GM12892 (cell line): ENCODE measurements around the gene ZNF654.
"Not testable (repeated sequence)": the region's sequence is repeated elsewhere in the genome, so short reads cannot be mapped to it uniquely, and the experiment has no call there.

Experiments used
- DNase-seq: peaks from one replicate; pipeline ENCODE4 v3.0.0; 2011; ENCODE audit not compliant: insufficient read length
- FAIRE-seq: peaks from 2 replicates; lab custom pipeline; 2011; peaks lifted over from hg19 to GRCh38; lab: Jason Lieb, UNC
- POLR2A ChIP-seq: IDR thresholded peaks from 2 replicates; pipeline ENCODE4 v1.6.1; 2011; ENCODE audit warnings: low read depth, low read length, control low read depth
- POLR2AphosphoS5 ChIP-seq: IDR thresholded peaks from 2 replicates; pipeline ENCODE4 v1.6.1; 2011; ENCODE audit warnings: low read depth, low read length, control low read depth
- TAF1 ChIP-seq: IDR thresholded peaks from 2 replicates; pipeline ENCODE4 v1.6.1; 2011; ENCODE audit warnings: low read depth, mild to moderate bottlenecking, control low read depth, low read length, borderline replicate concordance

ZNF654 gene

DNA sequence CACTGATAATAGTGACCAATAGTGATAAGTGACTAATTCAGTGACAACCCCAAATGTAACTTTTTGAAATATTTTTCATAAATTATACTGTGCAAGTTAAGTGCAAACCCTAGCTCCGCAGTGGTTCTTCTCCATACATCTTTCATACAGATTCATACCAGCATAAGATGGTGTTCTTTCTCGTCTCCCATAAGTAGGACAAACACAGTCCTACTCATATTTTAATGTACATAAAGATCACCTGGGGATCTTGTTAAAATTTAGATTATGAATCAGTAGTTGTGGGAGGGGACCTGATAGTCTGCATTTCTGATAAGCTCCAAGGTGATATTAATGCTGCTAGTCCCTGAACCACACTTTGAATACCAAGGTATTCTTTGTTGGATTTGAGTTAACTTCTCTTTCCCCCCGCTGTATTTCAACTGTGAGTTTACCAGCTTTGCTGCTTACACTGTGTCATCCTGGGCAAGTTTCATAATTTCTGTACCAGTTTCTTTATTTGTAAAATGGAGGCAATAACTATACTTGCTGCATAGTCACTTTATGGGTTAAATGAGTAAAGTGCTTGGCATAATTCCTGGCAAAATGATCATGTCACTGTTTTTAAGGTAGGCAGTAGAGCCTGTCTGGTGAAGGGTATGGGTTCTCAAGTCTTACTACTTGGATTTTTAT lies 56.0 kb downstream of the ZNF654 start:
- TF ChIP-seq TAF1 (no peak), POLR2AphosphoS5 (no peak), POLR2A (no peak)
- no peak for DNase-seq
- FAIRE-seq = no peak

DNA sequence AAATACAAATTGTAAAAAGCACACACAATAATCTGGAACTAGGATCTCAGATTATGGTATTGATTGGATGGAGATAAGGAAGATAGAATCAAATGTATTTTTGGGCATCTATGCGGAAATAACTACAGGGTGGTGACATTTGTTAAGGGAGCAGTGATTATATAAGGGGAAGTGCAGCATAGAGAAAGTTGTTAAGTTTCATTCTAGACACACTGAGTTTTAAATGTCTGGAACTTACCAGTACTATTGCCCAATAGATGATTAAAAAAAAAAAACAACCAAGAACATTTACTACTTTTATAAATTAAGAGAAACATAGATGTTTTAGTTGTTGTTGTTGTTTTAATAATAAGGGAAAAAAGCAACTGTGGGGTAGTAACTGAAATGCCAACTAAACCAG lies 58.6 kb downstream of the ZNF654 start:
- TF ChIP-seq POLR2AphosphoS5 (no peak), POLR2A (no peak), TAF1 (no peak)
- DNase-seq = no peak
- no peak for FAIRE-seq

DNA sequence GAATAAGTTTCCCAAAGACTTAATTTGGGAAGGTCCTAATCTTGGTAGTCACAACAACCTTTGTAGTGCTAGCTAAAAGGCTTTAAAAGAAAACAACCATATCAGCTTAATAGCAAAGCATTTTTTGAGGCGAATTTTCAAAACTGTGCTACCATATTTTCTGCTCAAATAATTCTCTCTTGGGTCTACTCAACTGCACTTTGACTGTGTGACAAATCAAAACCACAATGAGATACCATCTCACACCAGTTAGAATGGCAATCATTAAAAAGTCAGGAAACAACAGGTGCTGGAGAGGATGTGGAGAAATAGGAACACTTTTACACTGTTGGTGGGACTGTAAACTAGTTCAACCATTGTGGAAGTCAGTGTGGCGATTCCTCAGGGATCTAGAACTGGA lies 59.5 kb downstream of the ZNF654 start:
- FAIRE-seq, DNase-seq: not testable (repeated sequence)

DNA sequence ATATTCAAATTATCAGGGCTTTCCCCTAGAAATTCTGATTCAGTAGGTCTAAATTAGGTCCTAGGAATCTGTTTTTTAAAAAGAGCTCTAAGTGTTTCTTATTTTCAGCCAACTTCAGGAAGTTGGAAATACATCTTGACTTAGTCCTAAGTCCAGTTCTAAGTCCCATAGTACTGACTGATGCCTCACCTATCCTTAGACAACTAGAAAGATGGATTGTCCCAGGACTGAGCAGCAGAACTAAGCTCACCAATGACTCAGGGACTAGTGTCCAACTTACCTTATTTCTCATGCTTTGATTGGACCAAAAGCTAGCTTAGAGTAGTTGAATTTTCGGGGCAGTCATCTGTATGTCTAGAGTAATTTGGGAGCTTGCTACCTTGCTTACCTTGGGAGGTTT lies 64.5 kb downstream of the ZNF654 start:
- TF ChIP-seq POLR2A (no peak), TAF1 (no peak), POLR2AphosphoS5 (no peak)
- FAIRE-seq (no peak), DNase-seq (no peak)

DNA sequence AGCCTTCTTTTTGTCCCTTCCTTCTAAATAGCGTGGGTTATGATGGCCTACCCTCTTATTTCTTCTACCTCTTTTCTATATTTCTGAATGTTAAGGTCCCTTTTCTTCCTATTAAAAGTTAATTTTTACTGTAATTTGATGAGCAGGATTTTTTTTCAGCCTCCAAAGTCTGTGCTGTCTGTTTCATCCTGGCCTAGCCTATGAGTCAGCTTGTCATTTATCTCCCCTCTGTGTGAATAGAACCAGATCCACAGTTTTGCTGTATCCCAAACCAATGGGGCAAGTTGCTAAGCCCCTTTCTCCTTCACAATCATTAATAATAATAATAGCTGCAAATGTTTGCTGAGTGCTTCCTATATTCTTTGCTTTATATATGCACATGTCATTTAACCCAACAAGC lies 72.6 kb downstream of the ZNF654 start:
- TF ChIP-seq POLR2A (no peak), TAF1 (no peak), POLR2AphosphoS5 (no peak)
- no peak for DNase-seq
- FAIRE-seq = no peak

DNA sequence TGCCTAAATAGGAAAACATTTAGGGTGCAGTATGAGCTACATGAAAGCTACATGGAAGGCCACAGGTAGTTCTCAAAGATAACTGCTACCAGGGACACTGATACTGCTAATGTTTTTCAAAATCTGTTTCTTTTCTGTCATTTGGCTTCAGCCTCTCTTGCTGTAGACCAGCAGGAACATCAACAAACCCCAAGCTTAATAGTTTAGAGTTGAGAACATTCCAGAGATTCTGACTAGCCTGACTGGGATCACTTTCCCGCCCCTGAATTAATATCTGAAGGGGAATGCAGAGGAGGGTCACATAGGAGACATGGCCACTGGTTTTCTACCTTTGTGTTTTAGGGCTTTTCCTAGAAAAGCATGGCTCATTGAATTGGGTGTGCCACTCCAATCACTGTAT lies 73.8 kb downstream of the ZNF654 start:
- DNase-seq (no peak), FAIRE-seq (no peak)
- TF ChIP-seq POLR2AphosphoS5 (no peak), TAF1 (no peak), POLR2A (no peak)

DNA sequence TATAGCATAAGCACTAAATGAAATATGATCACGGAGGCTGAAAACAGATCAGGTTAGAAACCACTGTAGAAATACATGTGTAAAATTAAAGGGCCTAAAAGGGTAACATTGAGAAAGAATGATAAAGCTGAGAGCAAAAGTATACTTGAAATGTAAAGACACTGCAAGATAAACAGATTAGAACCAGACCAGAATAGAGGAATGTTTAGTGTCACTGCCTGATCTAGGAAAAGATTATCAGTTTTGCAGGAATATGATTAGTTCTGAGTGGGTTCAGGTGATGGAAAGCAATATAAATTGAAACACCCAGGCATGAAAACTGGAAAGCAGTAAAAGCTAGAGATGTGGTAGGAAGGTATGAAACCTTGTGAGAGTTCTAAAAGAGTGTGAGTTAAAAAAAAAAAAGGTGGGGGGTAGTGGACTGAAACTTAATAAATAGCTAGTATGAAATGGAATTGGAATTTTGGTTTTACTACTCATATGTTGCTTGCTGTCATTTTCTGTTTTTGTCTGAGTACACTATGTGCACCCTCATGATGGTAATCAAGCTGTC lies 74.7 kb downstream of the ZNF654 start:
- DNase-seq (no peak), FAIRE-seq (no peak)
- TF ChIP-seq TAF1 = no peak
- no peak for TF ChIP-seq POLR2AphosphoS5
- TF ChIP-seq POLR2A = no peak

DNA sequence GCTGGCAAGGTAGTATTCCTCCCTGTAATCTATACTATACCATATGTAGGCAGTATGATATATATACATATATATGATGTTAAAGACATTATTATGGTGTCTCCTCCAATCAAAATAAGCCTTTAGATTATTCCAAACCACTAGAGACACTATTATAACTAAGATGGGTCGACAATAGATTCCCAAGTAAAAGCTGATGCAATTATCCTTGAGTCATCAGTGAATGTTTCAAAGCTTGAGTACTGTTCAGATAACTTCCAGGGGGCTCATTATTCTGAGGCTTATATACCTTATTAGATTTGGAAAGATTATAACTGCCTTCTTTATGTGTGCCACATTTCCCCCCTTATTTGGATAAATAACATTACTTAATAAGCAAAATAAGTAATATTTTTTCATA lies 78.8 kb downstream of the ZNF654 start:
- FAIRE-seq (no peak), DNase-seq (no peak)
- TF ChIP-seq TAF1 = no peak
- TF ChIP-seq POLR2A = no peak
- no peak for TF ChIP-seq POLR2AphosphoS5

DNA sequence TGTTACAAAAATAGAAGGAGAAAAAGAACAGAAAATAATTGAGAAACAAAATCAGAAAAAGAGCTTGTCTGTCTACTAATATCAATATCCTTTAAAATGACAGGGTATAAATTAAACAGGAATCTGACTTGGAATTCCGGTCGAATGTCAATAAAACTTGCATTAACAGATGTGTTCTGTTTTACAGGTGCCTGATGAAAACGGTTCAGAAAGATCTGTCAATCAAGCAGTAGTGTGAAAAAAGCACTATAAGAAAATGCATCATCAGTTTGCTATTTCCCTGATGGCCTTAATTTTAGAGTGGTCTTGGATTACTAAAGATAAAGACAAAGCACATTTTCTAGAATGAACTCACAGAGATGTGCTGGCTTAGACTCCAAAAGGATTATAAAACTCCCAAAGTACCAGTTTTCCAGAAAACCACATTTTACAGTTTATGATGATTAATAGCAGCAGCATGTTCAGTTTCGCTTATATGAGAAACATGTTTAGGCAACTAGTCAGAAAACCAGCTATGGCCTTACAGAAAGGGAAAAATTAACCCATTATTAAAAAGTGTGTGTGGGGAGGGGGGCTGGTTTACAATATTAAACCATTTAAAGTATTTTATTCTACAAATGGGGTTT lies 82.5 kb downstream of the ZNF654 start:
- FAIRE-seq = no peak

DNA sequence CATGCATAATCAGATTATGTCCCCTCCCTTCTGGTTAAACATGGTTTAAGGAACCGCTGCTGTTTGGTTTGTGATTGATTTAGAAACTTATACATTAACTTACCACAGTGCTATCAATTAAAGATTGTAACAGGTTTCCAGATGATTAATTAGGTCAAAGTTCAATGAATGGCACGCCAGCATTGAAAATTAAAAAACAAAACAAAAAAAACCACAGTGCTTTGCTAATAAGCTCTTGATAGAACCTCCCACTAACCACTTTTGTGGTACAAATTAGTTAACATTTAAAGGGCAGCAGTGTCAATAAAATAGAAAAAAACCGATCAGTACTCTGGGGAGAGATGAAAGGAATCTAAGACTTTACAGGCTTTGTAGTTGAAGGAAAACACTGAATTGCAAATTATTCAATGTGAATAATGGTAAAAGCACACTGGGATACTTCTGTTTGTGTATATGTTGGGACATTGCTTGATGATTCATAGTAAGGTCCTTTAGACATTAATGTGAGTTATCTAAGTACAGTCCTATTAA lies 83.1 kb downstream of the ZNF654 start:
- no peak for TF ChIP-seq POLR2A
- TF ChIP-seq TAF1 = no peak
- TF ChIP-seq POLR2AphosphoS5 = no peak
- DNase-seq (no peak), FAIRE-seq (no peak)

More for the DNA sequence above, 82.5 kb downstream of the ZNF654 start:
- TF ChIP-seq TAF1 = no peak
- no peak for TF ChIP-seq POLR2AphosphoS5
- no peak for DNase-seq

DNA sequence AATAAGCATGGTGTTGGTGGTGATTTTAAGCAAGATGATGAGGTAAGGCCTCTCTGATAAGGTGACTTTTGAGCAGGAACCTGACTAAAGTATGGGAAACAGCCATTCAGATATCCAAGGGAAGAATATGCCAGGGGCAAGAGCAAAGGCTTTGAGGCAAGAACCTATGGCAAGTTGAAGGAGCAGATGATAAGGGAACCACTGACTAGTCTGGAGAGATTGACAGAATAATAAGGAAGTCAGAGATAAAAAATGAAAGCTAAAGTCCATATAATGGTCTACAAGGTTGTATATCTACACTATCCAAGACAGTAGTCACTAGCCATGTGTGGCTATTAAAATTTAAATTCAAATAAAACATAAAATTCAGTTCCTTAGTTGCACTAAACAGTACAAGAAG lies 88.2 kb downstream of the ZNF654 start:
- TF ChIP-seq POLR2A (no peak), TAF1 (no peak), POLR2AphosphoS5 (no peak)
- FAIRE-seq (no peak), DNase-seq (no peak)

DNA sequence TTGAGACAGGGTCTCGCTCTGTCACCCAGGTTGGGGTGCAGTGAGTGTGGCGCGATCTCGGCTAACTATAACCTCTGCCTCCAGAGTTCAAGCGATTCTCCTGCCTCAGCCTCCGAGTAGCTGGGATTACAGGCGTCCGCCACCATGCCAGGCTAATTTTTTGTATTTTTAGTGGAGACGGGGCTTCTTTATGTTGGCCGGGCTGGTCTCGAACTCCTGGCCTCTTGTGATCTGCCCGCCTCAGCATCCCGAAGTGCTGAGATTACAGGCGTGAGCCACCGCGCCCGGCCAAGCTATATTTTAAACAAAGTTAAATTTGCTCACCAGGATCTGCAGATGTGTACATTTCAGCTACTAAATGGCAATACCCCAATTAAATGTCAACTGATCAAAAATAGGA lies 89.6 kb downstream of the ZNF654 start:
- no peak for TF ChIP-seq POLR2AphosphoS5
- FAIRE-seq = peak; percentile 9

More for the DNA sequence above, 89.6 kb downstream of the ZNF654 start:
- no peak for DNase-seq
